Neural cell (in vitro differentiated cells): Measurements from ENCODE around the gene ELOVL3. TPM values are rescaled to one million over a fixed set of nuclear protein-coding genes. Genes with fewer than 3 reads are reported as not detected.

ENCODE experiments used
- H2AFZ ChIP-seq: fragments of 200-600, 300-800 bp; sonication (generic), shearing (Covaris generic); 2 replicates; pipeline ENCODE4 v1.6.0; 2014; ENCODE audit warnings: low read depth, mild to moderate bottlenecking, antibody characterized with exemption, low read length, moderate library complexity
- H3F3A ChIP-seq: fragments of 200-600 bp; shearing (Covaris generic); 2 replicates; pipeline ENCODE4 v1.6.1; 2016; ENCODE audit warnings: mild to moderate bottlenecking, moderate library complexity, mixed read lengths, antibody characterized with exemption, low read length; ENCODE audit not compliant: insufficient read depth, poor library complexity, severe bottlenecking
- H3K27ac ChIP-seq: fragments of 200-600, 300-800 bp; sonication (generic), shearing (Covaris generic); 2 replicates; pipeline ENCODE4 v1.5.1; 2014; ENCODE audit warnings: mild to moderate bottlenecking, low read length, moderate library complexity
- H3K27me3 ChIP-seq: fragments of 300-800, 200-600 bp; sonication (generic), shearing (Covaris generic); 2 replicates; pipeline ENCODE4 v1.6.0; 2014; ENCODE audit warnings: mild to moderate bottlenecking, low read depth, low read length, moderate library complexity; ENCODE audit not compliant: insufficient read depth
- H3K36me3 ChIP-seq: fragments of 300-800, 200-600 bp; sonication (generic), shearing (Covaris generic); 2 replicates; pipeline ENCODE4 v1.5.1; 2014; ENCODE audit warnings: mild to moderate bottlenecking, antibody characterized with exemption, low read length, moderate library complexity; ENCODE audit not compliant: insufficient read depth
- H3K4me2 ChIP-seq: fragments of 300-800, 200-600 bp; sonication (generic), shearing (Covaris generic); 2 replicates; pipeline ENCODE4 v1.6.0; 2014; ENCODE audit warnings: mild to moderate bottlenecking, low read length
- H3K4me3 ChIP-seq: fragments of 300-800, 200-600 bp; sonication (generic), shearing (Covaris generic); 2 replicates; pipeline ENCODE4 v1.5.1; 2014; ENCODE audit warnings: mild to moderate bottlenecking, low read length, moderate library complexity
- H3K79me2 ChIP-seq: fragments of 200-600 bp; shearing (Covaris generic); replicated peaks from 2 replicates; pipeline ENCODE4 v1.6.0; 2014; ENCODE audit warnings: mild to moderate bottlenecking, low read length, moderate library complexity; ENCODE audit not compliant: insufficient read depth
- H3K9ac ChIP-seq: fragments of 300-800, 200-600 bp; sonication (generic), shearing (Covaris generic); 2 replicates; pipeline ENCODE4 v1.6.1; 2016; ENCODE audit warnings: mild to moderate bottlenecking, low read length, mixed read lengths
- H3K9me2 ChIP-seq: fragments of 200-600 bp; shearing (Covaris generic); 2 replicates; pipeline ENCODE4 v1.6.1; 2016; ENCODE audit warnings: mild to moderate bottlenecking, low read length, mixed read lengths; ENCODE audit not compliant: insufficient read depth
- H3K9me3 ChIP-seq: fragments of 200-600, 300-800 bp; sonication (generic), shearing (Covaris generic); 2 replicates; pipeline ENCODE4 v1.6.1; 2016; ENCODE audit warnings: mild to moderate bottlenecking, mixed run types, low read length, moderate library complexity, mixed read lengths
- H4K20me1 ChIP-seq: fragments of 200-600 bp; shearing (Covaris generic); 2 replicates; pipeline ENCODE4 v1.6.1; 2016; ENCODE audit warnings: mild to moderate bottlenecking, mixed run types; ENCODE audit not compliant: insufficient read depth
- CTCF ChIP-seq: fragments of 450-650 bp; IDR thresholded peaks from 2 replicates; pipeline ENCODE4 v1.5.1; 2014; ENCODE audit warnings: antibody characterized with exemption, mild to moderate bottlenecking, moderate library complexity; ENCODE audit not compliant: poor library complexity, severe bottlenecking
- EP300 ChIP-seq: fragments of 450-650 bp; conservative IDR thresholded peaks from 2 replicates; pipeline ENCODE4 v1.6.1; 2014; ENCODE audit warnings: antibody characterized with exemption, mild to moderate bottlenecking, moderate library complexity; ENCODE audit not compliant: poor library complexity, severe bottlenecking
- EZH2 ChIP-seq: fragments of 200-600, 300-800 bp; shearing (Covaris generic), sonication (generic); IDR thresholded peaks from 2 replicates; pipeline ENCODE4 v1.6.1; 2014; ENCODE audit warnings: antibody characterized with exemption, low read length, borderline replicate concordance, mild to moderate bottlenecking; ENCODE audit not compliant: insufficient read depth, poor library complexity, severe bottlenecking
- MXI1 ChIP-seq: fragments of 450-650 bp; conservative IDR thresholded peaks from 2 replicates; pipeline ENCODE4 v1.6.1; 2014; ENCODE audit warnings: antibody characterized with exemption, mild to moderate bottlenecking; ENCODE audit not compliant: poor library complexity, severe bottlenecking
- POLR2AphosphoS5 ChIP-seq: IDR thresholded peaks from 2 replicates; pipeline ENCODE4 v1.6.1; 2012
- RAD21 ChIP-seq: fragments of 450-650 bp; conservative IDR thresholded peaks from 2 replicates; pipeline ENCODE4 v1.6.1; 2014; ENCODE audit warnings: antibody characterized with exemption, mild to moderate bottlenecking, moderate library complexity
- REST ChIP-seq: IDR thresholded peaks from 2 replicates; pipeline ENCODE4 v1.6.1; 2012; ENCODE audit warnings: borderline replicate concordance
- SMC3 ChIP-seq: fragments of 450-650 bp; conservative IDR thresholded peaks from 2 replicates; pipeline ENCODE4 v1.6.1; 2014; ENCODE audit warnings: antibody characterized with exemption, mild to moderate bottlenecking, moderate library complexity; ENCODE audit not compliant: poor library complexity
- TAF1 ChIP-seq: IDR thresholded peaks from 2 replicates; pipeline ENCODE4 v1.6.1; 2012; ENCODE audit warnings: low read depth
- polyA plus RNA-seq: library from polyadenylated mRNA; depleted of rRNA; stranded (reverse); fragments of >200 nt; gene quantifications from 2 replicates; pipeline ENCODE4 v1.2.3, GENCODE V29; 2014

Gene ELOVL3
- polyA plus RNA-seq, 1 donor from 2014 or later: not detected

GRCh38 chr10:102262744-102263370 lies 36.8 kb downstream of the ELOVL3 start:
- TF ChIP-seq EZH2 (no peak), MXI1 (no peak), POLR2AphosphoS5 (no peak), CTCF (no peak), RAD21 (no peak), EP300 (no peak), TAF1 (no peak), SMC3 (no peak), REST (no peak)
- Histone ChIP-seq H3K9me3 (no peaks in the 10 kb centered on the region), H3K79me2 (peaks cover 17% of the 10 kb centered on the region), H3K4me2 (no peak overlapping the region), H4K20me1 (no peaks in the 10 kb centered on the region), H3K9ac (no peak overlapping the region), H3K27me3 (no peaks in the 10 kb centered on the region), H3K36me3 (peaks cover 4% of the 10 kb centered on the region), H3K4me3 (no peak overlapping the region), H2AFZ (no peak overlapping the region), H3K9me2 (no peaks in the 10 kb centered on the region), H3F3A (no peaks in the 10 kb centered on the region), H3K27ac (no peak overlapping the region)

GRCh38 chr10:102264371-102264770 lies 38.3 kb downstream of the ELOVL3 start:
- Histone ChIP-seq H3F3A (no peaks in the 10 kb centered on the region), H3K9ac (no peak overlapping the region), H2AFZ (no peak overlapping the region), H3K27ac (no peak overlapping the region), H3K27me3 (no peaks in the 10 kb centered on the region), H3K36me3 (peaks cover 4% of the 10 kb centered on the region), H3K4me3 (no peak overlapping the region), H3K9me2 (no peaks in the 10 kb centered on the region), H4K20me1 (no peaks in the 10 kb centered on the region), H3K9me3 (no peaks in the 10 kb centered on the region), H3K79me2 (peaks cover 16% of the 10 kb centered on the region), H3K4me2 (no peak overlapping the region)
- TF ChIP-seq CTCF: no peak
- TF ChIP-seq TAF1: no peak
- TF ChIP-seq EZH2: no peak
- no peak for TF ChIP-seq SMC3
- TF ChIP-seq MXI1: no peak
- no peak for TF ChIP-seq REST
- no peak for TF ChIP-seq EP300
- no peak for TF ChIP-seq POLR2AphosphoS5
- TF ChIP-seq RAD21: no peak
